Vagina (tissue), 2 donors: ENCODE data around the gene KRTAP10-5. TPM values are rescaled to one million over a fixed set of nuclear protein-coding genes. Genes with fewer than 3 reads are reported as not detected.

Source experiments
- DNase-seq, 2 donors: peaks; one replicate each; pipeline ENCODE4 v3.0.0-alpha.2; 2017; ENCODE audit errors: extremely low spot score in 2 of 2
- H3K27ac ChIP-seq: fragments of 200-600 bp; sonication (generic); one replicate; pipeline ENCODE4 v1.5.1; 2019
- H3K27me3 ChIP-seq: fragments of 200-600 bp; sonication (generic); one replicate; pipeline ENCODE4 v1.5.1; 2019
- H3K36me3 ChIP-seq, 2 donors: fragments of 200-600 bp; sonication (generic); one replicate each; pipeline ENCODE4 v1.5.1; 2017 to 2019
- H3K4me1 ChIP-seq: fragments of 200-600 bp; sonication (generic); one replicate; pipeline ENCODE4 v1.5.1; 2019
- H3K4me3 ChIP-seq, 2 donors: fragments of 200-600 bp; sonication (generic); 1 replicate in 1 of 2; 2 replicates in 1 of 2; pipeline ENCODE4 v1.5.1; 2016 to 2019
- H3K9me3 ChIP-seq: fragments of 200-600 bp; sonication (generic); one replicate; pipeline ENCODE4 v1.5.1; 2019
- POLR2A ChIP-seq, 2 donors: fragments of 450-650 bp; IDR thresholded peaks; one replicate each; pipeline ENCODE4 v1.6.1; 2017; ENCODE audit warnings: antibody characterized with exemption in 2 of 2, mild to moderate bottlenecking in 2 of 2, moderate library complexity in 2 of 2
- POLR2AphosphoS5 ChIP-seq, 2 donors: sonication (generic); formaldehyde crosslinking; IDR thresholded peaks; one replicate each; pipeline ENCODE4 v1.9.0; 2017; ENCODE audit warnings: antibody characterized with exemption in 2 of 2, mild to moderate bottlenecking in 2 of 2, low read depth in 1 of 2; ENCODE audit not compliant: insufficient read depth in 1 of 2
- intact Hi-C: fragments of 100-400 bp; cut with DNase I; formaldehyde crosslinking; loops from one replicate; pipeline ENCODE4 v1.15.1; 2023
- total RNA-seq: library from RNA; depleted of rRNA; stranded (reverse); fragments of >200 nt; gene quantifications from one replicate; pipeline ENCODE4 v1.2.3, GENCODE V29; 2016
- TF ChIP-seq, protein P1 (sequence below), 3 experiments: fragments of 450-650 bp in 2 of 3; fragments of 200-600 bp in 1 of 3; sonication (generic) in 1 of 3; IDR thresholded peaks; one replicate each; pipeline ENCODE4 v1.5.1; 2017 to 2019; ENCODE audit warnings: antibody characterized with exemption in 3 of 3, mild to moderate bottlenecking in 2 of 3, moderate library complexity in 2 of 3

Gene KRTAP10-5
- total RNA-seq, 1 donor from 2014 or later: not detected

DNA sequence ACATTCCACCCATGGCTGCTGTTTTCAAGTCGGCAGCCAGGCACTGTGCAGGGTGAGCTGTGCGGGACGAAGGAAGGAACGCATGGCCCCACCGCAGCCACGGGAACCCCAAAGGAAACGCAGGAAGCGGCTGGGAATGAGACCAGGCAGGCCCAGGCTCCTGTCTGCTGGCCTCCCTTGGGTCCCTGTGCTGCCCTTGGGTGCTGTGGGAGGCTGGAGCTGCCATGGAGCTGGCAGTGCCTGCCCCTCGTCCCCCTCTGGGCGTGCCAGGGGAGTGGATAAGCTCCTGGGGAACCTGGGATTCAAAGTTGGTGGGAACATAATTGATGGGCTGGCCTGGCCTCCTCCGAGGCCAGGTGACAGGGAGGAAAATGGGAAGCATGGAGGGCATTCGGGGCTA is 12.1 kb downstream of the KRTAP10-5 start:
- Histone ChIP-seq H3K9me3 (no peaks in the 10 kb centered on the region), H3K36me3 (no peaks in the 10 kb centered on the region), H3K4me1 (no peaks in the 10 kb centered on the region), H3K4me3 (no peak overlapping the region), H3K27me3 (no peaks in the 10 kb centered on the region), H3K27ac (no peak overlapping the region)
- DNase-seq: peak in 1 of 2 donors; percentile 49
- TF ChIP-seq POLR2A (IDR thresholded peaks at IDR 0.05): no peak
- no peak for TF ChIP-seq POLR2AphosphoS5 (IDR thresholded peaks at IDR 0.05; ENCODE audit: insufficient read depth in 1 of 2, low read depth in 1 of 2)
- TF ChIP-seq, protein P1, sequence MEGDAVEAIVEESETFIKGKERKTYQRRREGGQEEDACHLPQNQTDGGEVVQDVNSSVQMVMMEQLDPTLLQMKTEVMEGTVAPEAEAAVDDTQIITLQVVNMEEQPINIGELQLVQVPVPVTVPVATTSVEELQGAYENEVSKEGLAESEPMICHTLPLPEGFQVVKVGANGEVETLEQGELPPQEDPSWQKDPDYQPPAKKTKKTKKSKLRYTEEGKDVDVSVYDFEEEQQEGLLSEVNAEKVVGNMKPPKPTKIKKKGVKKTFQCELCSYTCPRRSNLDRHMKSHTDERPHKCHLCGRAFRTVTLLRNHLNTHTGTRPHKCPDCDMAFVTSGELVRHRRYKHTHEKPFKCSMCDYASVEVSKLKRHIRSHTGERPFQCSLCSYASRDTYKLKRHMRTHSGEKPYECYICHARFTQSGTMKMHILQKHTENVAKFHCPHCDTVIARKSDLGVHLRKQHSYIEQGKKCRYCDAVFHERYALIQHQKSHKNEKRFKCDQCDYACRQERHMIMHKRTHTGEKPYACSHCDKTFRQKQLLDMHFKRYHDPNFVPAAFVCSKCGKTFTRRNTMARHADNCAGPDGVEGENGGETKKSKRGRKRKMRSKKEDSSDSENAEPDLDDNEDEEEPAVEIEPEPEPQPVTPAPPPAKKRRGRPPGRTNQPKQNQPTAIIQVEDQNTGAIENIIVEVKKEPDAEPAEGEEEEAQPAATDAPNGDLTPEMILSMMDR (IDR thresholded peaks at IDR 0.05): no peak
- intact Hi-C loops: no loop called here

DNA sequence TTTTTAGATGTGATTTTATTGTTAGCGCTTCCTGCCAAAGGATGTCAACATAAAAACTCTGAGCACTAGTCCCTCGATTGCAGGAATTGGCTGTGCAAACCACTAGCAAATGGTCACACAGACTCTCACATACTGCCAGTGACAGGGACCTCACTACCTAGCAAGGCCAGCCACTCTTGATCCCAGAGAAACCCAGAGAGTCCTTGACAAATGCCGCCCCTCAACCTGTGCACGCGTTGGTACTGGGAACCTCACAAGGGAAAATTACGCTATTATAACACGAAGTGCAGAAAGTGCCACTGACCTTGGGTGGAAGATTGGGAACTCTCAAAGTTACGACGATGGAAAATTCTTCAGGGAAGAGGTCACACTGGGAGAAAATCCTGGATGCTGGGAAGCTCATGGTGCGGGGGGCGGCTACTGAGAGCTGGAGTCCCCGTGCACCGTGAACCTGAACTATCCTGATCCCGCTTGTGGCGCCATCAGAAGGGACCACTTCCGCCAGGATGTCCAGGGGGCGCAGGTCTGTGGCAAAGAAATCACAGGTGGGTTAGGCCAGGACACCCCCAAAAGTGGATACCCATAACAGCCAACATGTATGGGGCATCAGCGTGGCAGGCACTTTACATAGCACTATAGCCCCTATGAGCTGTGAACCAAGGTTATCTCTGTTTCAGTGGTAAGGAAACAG is 12.8 kb downstream of the KRTAP10-5 start:
- Histone ChIP-seq H3K27me3 (no peaks in the 10 kb centered on the region), H3K9me3 (no peaks in the 10 kb centered on the region), H3K4me1 (no peaks in the 10 kb centered on the region), H3K36me3 (no peaks in the 10 kb centered on the region), H3K4me3 (no peak overlapping the region), H3K27ac (no peak overlapping the region)
- TF ChIP-seq POLR2AphosphoS5 (IDR thresholded peaks at IDR 0.05; ENCODE audit: insufficient read depth in 1 of 2, low read depth in 1 of 2) (no peak), POLR2A (IDR thresholded peaks at IDR 0.05) (no peak)
- TF ChIP-seq, protein P1 (IDR thresholded peaks at IDR 0.05): no peak
- intact Hi-C loops: no loop called here
- DNase-seq: peak; percentile 61 to 62

DNA sequence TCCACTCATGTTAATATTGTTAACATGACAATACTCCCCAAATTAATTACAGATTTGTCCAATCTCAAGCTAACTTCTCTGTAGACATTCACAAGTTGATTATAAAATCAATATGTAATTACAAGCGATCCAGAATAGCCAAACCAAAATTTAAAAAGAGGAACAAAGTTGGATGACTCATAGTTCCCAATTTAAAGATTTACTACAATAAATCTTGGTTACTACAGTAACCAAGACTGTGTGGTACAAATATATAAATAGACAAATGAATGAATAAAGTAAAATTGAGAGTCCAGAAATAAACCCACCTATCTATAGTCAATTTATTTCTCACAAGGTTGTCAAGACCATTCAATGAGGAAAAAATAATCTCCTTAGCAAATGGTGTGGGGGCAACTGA is 14.0 kb downstream of the KRTAP10-5 start:
- no peak overlapping the region for H3K4me3 ChIP-seq
- intact Hi-C loops: no loop called here
- TF ChIP-seq POLR2AphosphoS5 (IDR thresholded peaks at IDR 0.05; ENCODE audit: insufficient read depth in 1 of 2, low read depth in 1 of 2): no peak
- TF ChIP-seq, protein P1 (IDR thresholded peaks at IDR 0.05): no peak
- no peak for TF ChIP-seq POLR2A (IDR thresholded peaks at IDR 0.05)
- no peak overlapping the region for H3K27ac ChIP-seq
- DNase-seq: no peak
- H3K27me3 ChIP-seq: no peaks in the 10 kb centered on the region
- no peaks in the 10 kb centered on the region for H3K36me3 ChIP-seq
- no peaks in the 10 kb centered on the region for H3K4me1 ChIP-seq
- no peaks in the 10 kb centered on the region for H3K9me3 ChIP-seq

DNA sequence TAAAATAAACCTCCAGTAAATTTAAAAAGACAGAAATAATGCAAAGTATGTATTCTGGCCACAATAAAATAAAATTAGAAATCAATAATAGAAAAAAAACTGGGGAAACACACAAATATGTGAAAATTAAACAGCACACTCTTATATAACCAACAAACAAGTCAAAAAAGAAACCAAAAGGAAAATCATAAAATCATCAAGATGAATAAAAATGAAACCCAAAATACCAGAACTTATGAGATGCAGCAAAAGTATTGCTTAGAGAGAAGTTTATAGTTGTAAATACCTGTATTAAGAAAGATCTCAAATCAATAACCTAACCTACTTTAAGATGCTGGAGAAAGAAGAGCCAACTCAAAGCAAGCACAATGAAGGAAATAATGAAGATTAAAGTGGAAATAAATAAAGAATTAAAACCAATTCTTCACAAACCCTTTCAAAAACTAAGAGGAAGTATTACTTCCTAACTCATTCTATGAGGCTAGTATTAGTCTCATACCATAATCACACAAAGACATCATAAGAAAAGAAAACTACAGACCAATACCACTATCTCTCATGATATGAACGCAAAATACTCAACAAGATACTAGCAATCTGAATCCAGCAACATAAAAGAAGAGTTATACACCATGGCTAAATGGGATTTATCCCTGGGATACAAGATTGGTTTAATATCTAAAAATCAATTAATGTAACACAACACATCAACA is 15.4 kb downstream of the KRTAP10-5 start:
- H3K27me3 ChIP-seq: no peaks in the 10 kb centered on the region
- no peak overlapping the region for H3K27ac ChIP-seq
- TF ChIP-seq, protein P1 (IDR thresholded peaks at IDR 0.05): no peak
- no peak for TF ChIP-seq POLR2A (IDR thresholded peaks at IDR 0.05)
- TF ChIP-seq POLR2AphosphoS5 (IDR thresholded peaks at IDR 0.05; ENCODE audit: insufficient read depth in 1 of 2, low read depth in 1 of 2): no peak
- H3K36me3 ChIP-seq: no peaks in the 10 kb centered on the region
- DNase-seq: no peak
- intact Hi-C loops: no loop called here
- H3K4me3 ChIP-seq: no peak overlapping the region
- no peaks in the 10 kb centered on the region for H3K9me3 ChIP-seq
- no peaks in the 10 kb centered on the region for H3K4me1 ChIP-seq

DNA sequence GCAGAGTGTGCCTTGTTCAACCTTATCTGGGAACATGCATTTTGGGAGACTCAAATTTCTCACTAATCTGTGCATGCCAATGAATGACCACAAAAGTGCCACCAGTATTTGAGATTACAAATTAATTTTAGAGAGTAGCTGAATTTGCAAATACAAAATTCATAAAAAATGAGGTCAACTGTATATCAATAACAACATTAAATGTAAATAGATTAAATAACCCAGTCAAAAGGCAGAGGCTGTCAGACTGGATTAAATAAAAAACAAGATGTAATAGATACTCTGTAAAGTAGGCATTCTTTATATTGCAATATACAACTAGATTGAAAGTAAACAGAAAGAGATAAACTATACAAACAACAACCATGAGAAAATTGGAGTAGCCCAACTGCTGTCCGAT is 16.3 kb downstream of the KRTAP10-5 start:
- Histone ChIP-seq H3K27me3 (no peaks in the 10 kb centered on the region), H3K27ac (no peak overlapping the region), H3K36me3 (no peaks in the 10 kb centered on the region), H3K4me1 (no peaks in the 10 kb centered on the region), H3K4me3 (no peak overlapping the region), H3K9me3 (no peaks in the 10 kb centered on the region)
- no peak for DNase-seq
- TF ChIP-seq, protein P1 (IDR thresholded peaks at IDR 0.05): no peak
- TF ChIP-seq POLR2AphosphoS5 (IDR thresholded peaks at IDR 0.05; ENCODE audit: insufficient read depth in 1 of 2, low read depth in 1 of 2) (no peak), POLR2A (IDR thresholded peaks at IDR 0.05) (no peak)
- intact Hi-C loops: no loop called here
